Tibial nerve (tissue), 4 donors: ENCODE results near the gene IL1R1. TPM values are rescaled to one million over a fixed set of nuclear protein-coding genes. Genes with fewer than 3 reads are reported as not detected.

Experiments used
- DNase-seq, 2 donors: peaks; one replicate each; pipeline ENCODE4 v3.0.0-alpha.2; 2019; ENCODE audit warnings: low spot score in 2 of 2
- H3K27ac ChIP-seq, 4 donors: fragments of 200-600 bp; sonication (generic) in 3 of 4; one replicate each; pipeline ENCODE4 v1.5.1; 2017 to 2019; ENCODE audit warnings: mild to moderate bottlenecking in 1 of 4
- H3K27me3 ChIP-seq, 2 donors: fragments of 200-600 bp; sonication (generic) in 1 of 2; one replicate each; pipeline versions ENCODE4 v1.5.1 to v1.6.0; 2017 to 2019
- H3K36me3 ChIP-seq, 3 donors: fragments of 200-600 bp; sonication (generic); one replicate each; pipeline ENCODE4 v1.5.1; 2018 to 2019
- H3K4me1 ChIP-seq, 4 donors: fragments of 200-600 bp; sonication (generic) in 3 of 4; one replicate each; pipeline ENCODE4 v1.5.1; 2017 to 2019
- H3K4me3 ChIP-seq, 4 donors: fragments of 200-600 bp; sonication (generic) in 3 of 4; one replicate each; pipeline ENCODE4 v1.5.1; 2017 to 2019; ENCODE audit warnings: mild to moderate bottlenecking in 1 of 4, moderate library complexity in 1 of 4
- H3K9me3 ChIP-seq, 4 donors: fragments of 200-600 bp; sonication (generic) in 3 of 4; one replicate each; pipeline ENCODE4 v1.5.1; 2017 to 2019
- CTCF ChIP-seq, 5 experiments: fragments of 200-600 bp in 3 of 5; fragments of 450-650 bp in 2 of 5; sonication (generic) in 3 of 5; IDR thresholded peaks; one replicate each; pipeline ENCODE4 v1.5.1; 2016 to 2019; ENCODE audit warnings: antibody characterized with exemption in 5 of 5, mild to moderate bottlenecking in 3 of 5, moderate library complexity in 2 of 5
- EP300 ChIP-seq, 2 donors: sonication (generic); formaldehyde crosslinking; IDR thresholded peaks; one replicate each; pipeline ENCODE4 v1.6.1; 2017; ENCODE audit warnings: antibody characterized with exemption in 2 of 2, mild to moderate bottlenecking in 1 of 2
- POLR2A ChIP-seq, 2 donors: fragments of 450-650 bp; IDR thresholded peaks; one replicate each; pipeline ENCODE4 v1.6.1; 2017; ENCODE audit warnings: antibody characterized with exemption in 2 of 2, mild to moderate bottlenecking in 2 of 2, moderate library complexity in 2 of 2
- WGBS, 2 donors: methylation state at CpG; one replicate each; pipeline ENCODE4 v1.1.5; 2018; 5-methylcytosine and 5-hydroxymethylcytosine counted together
- total RNA-seq, 4 donors: library from RNA; depleted of rRNA; stranded (reverse); fragments of >200 nt; gene quantifications; one replicate each; pipeline ENCODE4 v1.1.0, GENCODE V29; 2016

IL1R1 gene
- total RNA-seq, 4 donors from 2014 or later, result 29.5 to 81.2 (median 57.4) TPM

GRCh38 chr2:102184018-102184417 is 41.5 kb downstream of the IL1R1 start:
- TF ChIP-seq POLR2A (IDR thresholded peaks at IDR 0.05) (no peak), CTCF (IDR thresholded peaks at IDR 0.05) (no peak), EP300 (IDR thresholded peaks at IDR 0.05) (no peak)
- WGBS, 2 donors, result 57 to 75% methylated on average over 2 of the region's 2 CpGs

GRCh38 chr2:102184568-102184967 is 42.0 kb downstream of the IL1R1 start:
- TF ChIP-seq POLR2A (IDR thresholded peaks at IDR 0.05), result no peak
- no peak for TF ChIP-seq EP300 (IDR thresholded peaks at IDR 0.05)
- no peak for TF ChIP-seq CTCF (IDR thresholded peaks at IDR 0.05)
- Histone ChIP-seq H3K9me3 (no peaks in the 10 kb centered on the region), H3K4me1 (peaks cover 0 to 19% (median 1%) of the 10 kb centered on the region in 4 donors), H3K27ac (no peak overlapping the region), H3K4me3 (no peak overlapping the region), H3K36me3 (no peaks in the 10 kb centered on the region), H3K27me3 (peaks cover 0 to 9% of the 10 kb centered on the region in 2 donors)
- 95 to 97% methylated on average over 1 of the region's 1 CpG for WGBS, 2 donors
- no peak for DNase-seq

More at GRCh38 chr2:102184018-102184417, 41.5 kb downstream of the IL1R1 start:
- no peak overlapping the region for H3K4me3 ChIP-seq
- H3K36me3 ChIP-seq, result no peaks in the 10 kb centered on the region
- no peak overlapping the region for H3K27ac ChIP-seq
- H3K9me3 ChIP-seq, result no peaks in the 10 kb centered on the region
- peaks cover 0 to 9% of the 10 kb centered on the region in 2 donors for H3K27me3 ChIP-seq
- H3K4me1 ChIP-seq, result peaks cover 0 to 19% (median 1%) of the 10 kb centered on the region in 4 donors
- no peak for DNase-seq

- Histone ChIP-seq H3K27ac (no peak overlapping the region), H3K4me1 (peaks cover 0 to 19% (median 1%) of the 10 kb centered on the region in 4 donors), H3K9me3 (no peaks in the 10 kb centered on the region), H3K4me3 (no peak overlapping the region), H3K27me3 (peaks cover 0 to 9% of the 10 kb centered on the region in 2 donors), H3K36me3 (no peaks in the 10 kb centered on the region)
- no peak for TF ChIP-seq EP300 (IDR thresholded peaks at IDR 0.05)
- TF ChIP-seq CTCF (IDR thresholded peaks at IDR 0.05), result peak; percentile 25 to 51 (median 29)
- no peak for TF ChIP-seq POLR2A (IDR thresholded peaks at IDR 0.05)
- 24 to 32% methylated on average over 2 of the region's 2 CpGs for WGBS, 2 donors
- DNase-seq, result no peak
These were observed 42.8 kb downstream of the IL1R1 start for GRCh38 chr2:102185347-102185746.

GRCh38 chr2:102186791-102187495 is 44.4 kb downstream of the IL1R1 start, which contains the start of gene IL1RL2:
TSS of gene IL1RL2 (plus strand) at chr2:102187023. CDS start at chr2:102187868, 845 bp downstream.
- Histone ChIP-seq H3K4me1 (peaks cover 0 to 19% (median 1%) of the 10 kb centered on the region in 4 donors), H3K36me3 (no peaks in the 10 kb centered on the region), H3K9me3 (no peaks in the 10 kb centered on the region), H3K4me3 (peak within 1 kb of the TSS; percentile 23 to 57 (median 44)), H3K27me3 (peaks cover 0 to 9% of the 10 kb centered on the region in 2 donors), H3K27ac (peak within 1 kb of the TSS in 1 of 4 donors; percentile 54)
- DNase-seq, result no peak
- 20 to 44% methylated on average over 23 to 28 of the region's 36 CpGs for WGBS, 2 donors
- no peak for TF ChIP-seq EP300 (IDR thresholded peaks at IDR 0.05)
- TF ChIP-seq CTCF (IDR thresholded peaks at IDR 0.05), result no peak
- no peak for TF ChIP-seq POLR2A (IDR thresholded peaks at IDR 0.05)

- WGBS, 2 donors, result 3 to 16% methylated on average over 27 to 42 of the region's 50 CpGs
- peak; percentile 18 to 42 for DNase-seq
- peak overlapping the region in 1 of 4 donors; percentile 54 for H3K27ac ChIP-seq
- H3K4me3 ChIP-seq, result peak overlapping the region; percentile 23 to 57 (median 44)
- no peaks in the 10 kb centered on the region for H3K36me3 ChIP-seq
- TF ChIP-seq CTCF (IDR thresholded peaks at IDR 0.05), result peak in 3 of 5 experiments; percentile 36 to 57 (median 47)
- no peak for TF ChIP-seq EP300 (IDR thresholded peaks at IDR 0.05)
- TF ChIP-seq POLR2A (IDR thresholded peaks at IDR 0.05), result no peak
- no peaks in the 10 kb centered on the region for H3K9me3 ChIP-seq
- H3K27me3 ChIP-seq, result peaks cover 0 to 9% of the 10 kb centered on the region in 2 donors
- H3K4me1 ChIP-seq, result peaks cover 0 to 19% (median 1%) of the 10 kb centered on the region in 4 donors
These were observed 45.1 kb downstream of the IL1R1 start for GRCh38 chr2:102187496-102188150.
